IPS DF 6.9 (cell line): Measurements from ENCODE around the gene KIAA2012.

ENCODE experiments used
- DNase-seq: peaks from one replicate; pipeline ENCODE4 v3.0.0-alpha.2; 2013; ENCODE audit warnings: low read depth, low spot score
- H3K27ac ChIP-seq: one replicate; pipeline ENCODE4 v1.5.1; 2013; ENCODE audit warnings: low read length, control low read depth
- H3K27me3 ChIP-seq: 2 replicates; pipeline ENCODE4 v1.6.1; 2013; ENCODE audit warnings: mild to moderate bottlenecking, low read length; ENCODE audit not compliant: control insufficient read depth, insufficient read depth
- H3K36me3 ChIP-seq: 2 replicates; pipeline ENCODE4 v1.6.1; 2013; ENCODE audit warnings: low read length; ENCODE audit not compliant: control insufficient read depth, insufficient read depth
- H3K4me1 ChIP-seq: 2 replicates; pipeline ENCODE4 v1.6.1; 2013; ENCODE audit warnings: low read length; ENCODE audit not compliant: control insufficient read depth, insufficient read depth
- H3K4me3 ChIP-seq: 2 replicates; pipeline ENCODE4 v1.5.1; 2013; ENCODE audit warnings: mild to moderate bottlenecking, low read length
- H3K9me3 ChIP-seq: 2 replicates; pipeline ENCODE4 v1.6.1; 2013; ENCODE audit warnings: low read length, inconsistent platforms; ENCODE audit not compliant: control insufficient read depth, insufficient read depth
- WGBS: extraction: QIAGEN DNeasy Blood & Tissue Kit; methylation state at CpG from one replicate; pipeline ENCODE4 v1.1.7; 2013; ENCODE audit warnings: mixed read lengths, missing lambda C conversion rate; ENCODE audit not compliant: insufficient read length, insufficient coverage; 5-methylcytosine and 5-hydroxymethylcytosine counted together

Gene KIAA2012

DNA sequence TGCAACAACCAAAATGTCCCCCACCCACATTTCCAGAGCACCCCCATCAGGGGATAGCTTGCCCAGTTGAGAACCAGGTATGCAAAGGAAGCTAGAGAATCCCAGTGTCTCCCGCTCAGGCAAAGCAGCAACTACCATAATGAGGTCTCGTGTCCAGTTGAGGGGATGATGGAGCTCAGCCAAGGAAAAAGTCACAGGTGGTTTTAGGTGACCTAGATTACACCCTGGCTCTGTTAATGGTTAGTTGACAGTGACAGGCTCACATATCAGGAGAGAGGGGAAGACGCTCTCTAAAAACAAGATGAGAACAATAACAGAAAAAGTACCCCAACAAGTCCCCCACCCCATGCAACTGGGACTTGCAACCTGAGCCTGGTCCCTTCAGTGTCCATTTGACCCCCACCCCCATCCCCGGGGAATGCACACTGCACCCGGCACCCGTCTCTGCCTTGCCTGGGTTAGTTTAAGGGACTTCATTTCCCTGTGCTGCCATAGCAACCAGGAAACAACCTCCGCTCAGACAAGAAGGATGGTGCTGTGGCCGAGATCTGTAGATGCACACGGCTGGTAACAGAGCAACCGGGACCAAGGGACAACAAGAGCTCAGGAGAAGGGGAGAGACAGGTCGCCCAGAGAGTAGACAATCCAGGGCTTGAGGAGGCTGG, at the start of gene KIAA2012:
TSS of gene KIAA2012 (plus strand) at position 519 of the 665 bp plus-strand sequence. CDS start 373 bp downstream, outside the sequence.
- Histone ChIP-seq H3K36me3 (no peaks in the 10 kb centered on the region), H3K4me3 (no peak within 1 kb of the TSS), H3K4me1 (no peaks in the 10 kb centered on the region), H3K27me3 (no peaks in the 10 kb centered on the region), H3K27ac (no peak within 1 kb of the TSS), H3K9me3 (no peaks in the 10 kb centered on the region)
- WGBS = no CpG with 5 or more reads among the region's 11 CpGs
- no peak for DNase-seq

- WGBS = no CpG with 5 or more reads among the region's 8 CpGs
- Histone ChIP-seq H3K4me3 (no peak overlapping the region), H3K9me3 (no peaks in the 10 kb centered on the region), H3K4me1 (peaks cover 13% of the 10 kb centered on the region; the same call in 1 of the 2 replicates), H3K27ac (peak overlapping the region; percentile 8), H3K36me3 (no peaks in the 10 kb centered on the region), H3K27me3 (no peaks in the 10 kb centered on the region)
- no peak for DNase-seq
Measured at GRCh38 chr2:202023904-202024266, 49.2 kb upstream of the KIAA2012 start.

GRCh38 chr2:202024871-202025270, 48.2 kb upstream of the KIAA2012 start:
- Histone ChIP-seq H3K27me3 (no peaks in the 10 kb centered on the region), H3K4me1 (peaks cover 13% of the 10 kb centered on the region; the same call in 1 of the 2 replicates), H3K27ac (no peak overlapping the region), H3K4me3 (no peak overlapping the region), H3K9me3 (no peaks in the 10 kb centered on the region), H3K36me3 (no peaks in the 10 kb centered on the region)
- DNase-seq = no peak
- no CpG with 5 or more reads among the region's 9 CpGs for WGBS

DNA sequence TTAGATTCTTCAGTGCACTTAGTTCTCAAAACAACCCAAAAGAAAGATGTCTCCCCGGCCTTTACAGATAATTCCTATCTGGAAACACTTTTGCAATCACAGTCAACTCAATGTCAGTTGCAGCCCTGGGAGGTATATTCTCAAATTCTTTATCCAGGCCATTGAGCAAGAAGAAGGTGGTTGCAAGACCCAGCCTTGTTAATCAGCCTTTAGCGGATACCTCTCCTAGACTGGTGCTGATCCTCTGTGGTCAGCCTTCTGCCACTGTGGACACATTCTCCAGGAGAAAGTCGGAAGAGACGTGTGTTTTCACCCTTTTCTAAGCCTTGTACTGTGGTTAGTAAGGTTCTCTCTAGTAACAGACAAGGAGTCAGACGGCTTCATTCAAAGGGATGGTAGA, 47.2 kb upstream of the KIAA2012 start:
- Histone ChIP-seq H3K36me3 (no peaks in the 10 kb centered on the region), H3K4me1 (peaks cover 11% of the 10 kb centered on the region; the same call in 1 of the 2 replicates), H3K27me3 (no peaks in the 10 kb centered on the region), H3K4me3 (no peak overlapping the region), H3K27ac (no peak overlapping the region), H3K9me3 (no peaks in the 10 kb centered on the region)
- no CpG with 5 or more reads among the region's 5 CpGs for WGBS
- DNase-seq = no peak

GRCh38 chr2:202026507-202026906, 46.5 kb upstream of the KIAA2012 start:
- H3K4me3 ChIP-seq = no peak overlapping the region
- DNase-seq = no peak
- H3K27ac ChIP-seq = no peak overlapping the region
- WGBS = 100% methylated on average over 1 of the region's 5 CpGs
- no peaks in the 10 kb centered on the region for H3K36me3 ChIP-seq
- H3K27me3 ChIP-seq = no peaks in the 10 kb centered on the region
- peaks cover 11% of the 10 kb centered on the region; the same call in 1 of the 2 replicates for H3K4me1 ChIP-seq
- H3K9me3 ChIP-seq = no peaks in the 10 kb centered on the region

DNA sequence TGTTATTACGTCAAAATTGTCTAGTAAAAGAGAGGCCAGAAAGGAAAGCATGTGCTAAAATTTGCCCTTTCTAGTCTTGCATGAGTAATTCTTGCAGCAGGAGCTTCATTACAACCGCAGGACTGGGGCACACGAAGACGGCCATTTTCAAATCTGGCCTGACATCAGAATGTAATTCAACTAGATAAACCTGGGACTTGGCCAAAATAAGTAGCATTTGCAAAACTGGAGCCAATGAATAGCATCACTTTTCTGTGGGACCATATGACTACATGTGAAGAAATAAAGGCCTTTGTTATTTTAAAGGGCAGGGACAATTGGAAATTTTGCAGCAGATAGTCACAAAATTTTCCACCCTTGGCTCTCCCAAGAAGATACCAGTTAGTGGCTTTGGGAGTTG, 42.4 kb upstream of the KIAA2012 start:
- H3K27me3 ChIP-seq = no peaks in the 10 kb centered on the region
- H3K27ac ChIP-seq = no peak overlapping the region
- no CpG with 5 or more reads among the region's 4 CpGs for WGBS
- H3K4me1 ChIP-seq = peaks cover 4% of the 10 kb centered on the region; the same call in 1 of the 2 replicates
- H3K4me3 ChIP-seq = no peak overlapping the region
- no peaks in the 10 kb centered on the region for H3K9me3 ChIP-seq
- H3K36me3 ChIP-seq = peaks cover 9% of the 10 kb centered on the region; the same call in 1 of the 2 replicates
- DNase-seq = no peak

DNA sequence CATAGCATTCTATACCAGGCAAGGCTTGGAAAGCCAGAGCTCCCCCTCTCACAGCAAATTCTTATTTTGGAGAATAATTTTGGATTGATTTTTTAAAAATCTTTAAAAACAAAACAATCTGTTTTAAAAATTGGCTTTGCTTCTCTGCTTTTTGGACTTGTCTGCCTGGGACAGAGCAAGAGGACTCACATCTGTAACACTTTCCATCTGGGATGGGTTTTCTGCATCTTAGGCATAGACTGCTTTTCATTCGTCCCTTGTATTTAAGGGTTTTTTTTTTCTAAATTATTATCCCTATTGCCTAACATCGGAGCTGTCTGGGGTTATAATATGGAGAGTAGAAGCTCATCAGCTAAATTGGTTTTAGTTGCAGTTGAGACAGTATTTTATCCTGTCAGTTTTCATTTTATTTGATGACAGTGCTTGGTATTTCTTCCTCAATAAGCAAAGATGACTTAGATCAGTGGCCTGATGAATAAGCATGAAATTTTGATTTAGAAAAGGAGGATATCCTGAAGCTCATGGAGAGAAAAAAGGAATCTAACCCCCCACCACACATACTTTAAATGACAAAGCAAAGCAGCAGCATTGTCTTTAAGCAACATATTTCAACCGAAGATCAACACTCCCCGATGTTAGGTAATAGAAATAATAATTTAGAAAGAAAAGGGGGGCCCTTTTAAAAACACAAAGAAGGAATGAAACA, 41.7 kb upstream of the KIAA2012 start:
- no peak for DNase-seq
- no peak overlapping the region for H3K27ac ChIP-seq
- H3K4me3 ChIP-seq = no peak overlapping the region
- H3K9me3 ChIP-seq = no peaks in the 10 kb centered on the region
- peaks cover 13% of the 10 kb centered on the region for H3K36me3 ChIP-seq
- no CpG with 5 or more reads among the region's 4 CpGs for WGBS
- H3K27me3 ChIP-seq = no peaks in the 10 kb centered on the region
- peaks cover 3% of the 10 kb centered on the region; the same call in 1 of the 2 replicates for H3K4me1 ChIP-seq

- no peaks in the 10 kb centered on the region for H3K27me3 ChIP-seq
- DNase-seq = no peak
- H3K4me3 ChIP-seq = peak overlapping the region; percentile 87
- H3K9me3 ChIP-seq = no peaks in the 10 kb centered on the region
- no peaks in the 10 kb centered on the region for H3K4me1 ChIP-seq
- WGBS = no CpG with 5 or more reads among the region's 42 CpGs
- peaks cover 15% of the 10 kb centered on the region for H3K36me3 ChIP-seq
- peak overlapping the region; percentile 44 for H3K27ac ChIP-seq
Measured at GRCh38 chr2:202032846-202033316, 40.2 kb upstream of the KIAA2012 start.

- Histone ChIP-seq H3K9me3 (no peaks in the 10 kb centered on the region), H3K27ac (peak within 1 kb of the TSS; percentile 44), H3K27me3 (no peaks in the 10 kb centered on the region), H3K4me1 (no peaks in the 10 kb centered on the region; the same call in 1 of the 2 replicates), H3K4me3 (peak within 1 kb of the TSS; percentile 87), H3K36me3 (peaks cover 15% of the 10 kb centered on the region)
- DNase-seq = no peak
- WGBS = no CpG with 5 or more reads among the region's 109 CpGs
Measured at GRCh38 chr2:202033317-202034248, 39.5 kb upstream of the KIAA2012 start, which contains the start of gene FZD7. Gene FZD7, plus strand, starts transcription at chr2:202033855. Its CDS starts 793 bp downstream, at chr2:202034648.
